ENCODE measurements around the gene PRSS22. TPM values are rescaled to one million over a fixed set of nuclear protein-coding genes. Genes with fewer than 3 reads are reported as not detected.

PRSS22 gene
- total and polyA plus RNA-seq, 10 of the 15 experiments (the other 5 are each of a cell fraction or from before 2014, with no cell fraction given), result not detected

DNA sequence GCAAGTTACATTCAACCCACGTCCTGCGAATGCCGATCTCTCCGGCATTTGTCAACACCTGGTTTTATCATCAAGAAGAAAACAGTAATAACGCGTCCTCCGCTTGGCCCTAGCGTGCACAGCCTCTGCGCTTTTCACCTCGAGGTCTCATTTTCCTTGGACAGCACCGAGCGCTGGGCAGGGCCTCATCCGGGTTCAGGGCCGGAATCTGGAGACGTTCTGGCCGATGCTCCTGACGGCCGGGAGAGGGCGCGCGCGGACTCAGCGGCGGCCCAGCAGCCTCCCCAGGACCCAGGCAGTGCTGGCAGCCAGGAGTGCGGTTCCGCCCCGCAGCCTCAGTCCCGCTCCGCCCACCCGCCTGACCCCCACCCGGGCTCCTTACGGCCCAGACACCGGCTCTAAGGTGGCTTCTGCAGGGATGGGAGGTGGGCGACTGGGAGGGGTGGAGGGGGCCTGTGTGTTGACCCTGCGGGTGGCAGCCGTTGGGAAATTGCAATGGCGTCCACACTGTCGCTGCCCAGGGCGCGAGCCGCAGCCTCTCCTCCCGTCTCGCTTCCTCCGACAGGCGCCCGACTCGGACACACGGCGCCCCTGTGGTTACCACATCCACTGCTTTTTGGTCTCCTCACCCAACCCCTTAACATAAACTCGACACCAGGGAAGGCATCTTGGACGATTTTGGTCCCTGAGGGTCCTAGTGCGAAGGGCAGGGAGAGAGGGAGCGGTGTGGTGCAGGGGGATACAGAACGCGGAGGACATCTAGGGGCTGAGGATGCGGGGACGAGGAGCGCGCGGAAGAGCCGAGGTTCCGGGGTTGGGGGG, 46.3 kb upstream of the PRSS22 start (continued):
- TF ChIP-seq, protein P1, sequence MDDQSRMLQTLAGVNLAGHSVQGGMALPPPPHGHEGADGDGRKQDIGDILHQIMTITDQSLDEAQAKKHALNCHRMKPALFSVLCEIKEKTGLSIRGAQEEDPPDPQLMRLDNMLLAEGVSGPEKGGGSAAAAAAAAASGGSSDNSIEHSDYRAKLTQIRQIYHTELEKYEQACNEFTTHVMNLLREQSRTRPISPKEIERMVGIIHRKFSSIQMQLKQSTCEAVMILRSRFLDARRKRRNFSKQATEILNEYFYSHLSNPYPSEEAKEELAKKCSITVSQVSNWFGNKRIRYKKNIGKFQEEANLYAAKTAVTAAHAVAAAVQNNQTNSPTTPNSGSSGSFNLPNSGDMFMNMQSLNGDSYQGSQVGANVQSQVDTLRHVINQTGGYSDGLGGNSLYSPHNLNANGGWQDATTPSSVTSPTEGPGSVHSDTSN (IDR thresholded peaks at IDR 0.05; ENCODE audit: insufficient replicate concordance, low read depth, low read length), result no peak
- no peak for TF ChIP-seq MTA3 (IDR thresholded peaks at IDR 0.05; ENCODE audit: borderline replicate concordance, low read length)
- TF ChIP-seq, protein P2, sequence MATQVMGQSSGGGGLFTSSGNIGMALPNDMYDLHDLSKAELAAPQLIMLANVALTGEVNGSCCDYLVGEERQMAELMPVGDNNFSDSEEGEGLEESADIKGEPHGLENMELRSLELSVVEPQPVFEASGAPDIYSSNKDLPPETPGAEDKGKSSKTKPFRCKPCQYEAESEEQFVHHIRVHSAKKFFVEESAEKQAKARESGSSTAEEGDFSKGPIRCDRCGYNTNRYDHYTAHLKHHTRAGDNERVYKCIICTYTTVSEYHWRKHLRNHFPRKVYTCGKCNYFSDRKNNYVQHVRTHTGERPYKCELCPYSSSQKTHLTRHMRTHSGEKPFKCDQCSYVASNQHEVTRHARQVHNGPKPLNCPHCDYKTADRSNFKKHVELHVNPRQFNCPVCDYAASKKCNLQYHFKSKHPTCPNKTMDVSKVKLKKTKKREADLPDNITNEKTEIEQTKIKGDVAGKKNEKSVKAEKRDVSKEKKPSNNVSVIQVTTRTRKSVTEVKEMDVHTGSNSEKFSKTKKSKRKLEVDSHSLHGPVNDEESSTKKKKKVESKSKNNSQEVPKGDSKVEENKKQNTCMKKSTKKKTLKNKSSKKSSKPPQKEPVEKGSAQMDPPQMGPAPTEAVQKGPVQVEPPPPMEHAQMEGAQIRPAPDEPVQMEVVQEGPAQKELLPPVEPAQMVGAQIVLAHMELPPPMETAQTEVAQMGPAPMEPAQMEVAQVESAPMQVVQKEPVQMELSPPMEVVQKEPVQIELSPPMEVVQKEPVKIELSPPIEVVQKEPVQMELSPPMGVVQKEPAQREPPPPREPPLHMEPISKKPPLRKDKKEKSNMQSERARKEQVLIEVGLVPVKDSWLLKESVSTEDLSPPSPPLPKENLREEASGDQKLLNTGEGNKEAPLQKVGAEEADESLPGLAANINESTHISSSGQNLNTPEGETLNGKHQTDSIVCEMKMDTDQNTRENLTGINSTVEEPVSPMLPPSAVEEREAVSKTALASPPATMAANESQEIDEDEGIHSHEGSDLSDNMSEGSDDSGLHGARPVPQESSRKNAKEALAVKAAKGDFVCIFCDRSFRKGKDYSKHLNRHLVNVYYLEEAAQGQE (IDR thresholded peaks at IDR 0.05; ENCODE audit: low read depth, low read length), result no peak
- no peak for TF ChIP-seq NR2F1 (conservative IDR thresholded peaks at IDR 0.05)
- TF ChIP-seq FOXM1 (IDR thresholded peaks at IDR 0.05; ENCODE audit: low read depth, low read length), result no peak
- TF ChIP-seq SPI1 (IDR thresholded peaks at IDR 0.05; ENCODE audit: borderline replicate concordance, insufficient read depth, low read depth, low read length), result no peak
- TF ChIP-seq MXI1 (IDR thresholded peaks at IDR 0.05; ENCODE audit: low read depth, low read length), result no peak
- TF ChIP-seq ZSCAN29 (IDR thresholded peaks at IDR 0.05), result 0 out of 2 replicates have a peak, but pooled peaks have one; percentile 29
- no peak for TF ChIP-seq SUPT20H (IDR thresholded peaks at IDR 0.05; ENCODE audit: borderline replicate concordance, control insufficient read depth, low read depth, low read length)
- TF ChIP-seq RAD51 (IDR thresholded peaks at IDR 0.05), result no peak
- peak; percentile 38 to 39; a peak in 1 of 4 replicates for TF ChIP-seq BHLHE40 (IDR thresholded peaks at IDR 0.05; ENCODE audit: borderline replicate concordance in 1 of 2, low read depth in 2 of 2, low read length in 1 of 2)
- TF ChIP-seq SIN3A (IDR thresholded peaks at IDR 0.05; ENCODE audit: low read depth, low read length), result peak; percentile 16; the same call in 1 of the 2 replicates
- TF ChIP-seq ZNF622 (IDR thresholded peaks at IDR 0.05), result no peak
- no peak for TF ChIP-seq FOXK2 (IDR thresholded peaks at IDR 0.05)
- no peak for TF ChIP-seq TAF1 (IDR thresholded peaks at IDR 0.05; ENCODE audit: borderline replicate concordance, low read depth, low read length)
- TF ChIP-seq, protein P3, sequence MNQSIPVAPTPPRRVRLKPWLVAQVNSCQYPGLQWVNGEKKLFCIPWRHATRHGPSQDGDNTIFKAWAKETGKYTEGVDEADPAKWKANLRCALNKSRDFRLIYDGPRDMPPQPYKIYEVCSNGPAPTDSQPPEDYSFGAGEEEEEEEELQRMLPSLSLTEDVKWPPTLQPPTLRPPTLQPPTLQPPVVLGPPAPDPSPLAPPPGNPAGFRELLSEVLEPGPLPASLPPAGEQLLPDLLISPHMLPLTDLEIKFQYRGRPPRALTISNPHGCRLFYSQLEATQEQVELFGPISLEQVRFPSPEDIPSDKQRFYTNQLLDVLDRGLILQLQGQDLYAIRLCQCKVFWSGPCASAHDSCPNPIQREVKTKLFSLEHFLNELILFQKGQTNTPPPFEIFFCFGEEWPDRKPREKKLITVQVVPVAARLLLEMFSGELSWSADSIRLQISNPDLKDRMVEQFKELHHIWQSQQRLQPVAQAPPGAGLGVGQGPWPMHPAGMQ (IDR thresholded peaks at IDR 0.05; ENCODE audit: borderline replicate concordance), result no peak
- no peak for TF ChIP-seq KLF5 (IDR thresholded peaks at IDR 0.05; ENCODE audit: partially characterized antibody)
- TF ChIP-seq, protein P4, sequence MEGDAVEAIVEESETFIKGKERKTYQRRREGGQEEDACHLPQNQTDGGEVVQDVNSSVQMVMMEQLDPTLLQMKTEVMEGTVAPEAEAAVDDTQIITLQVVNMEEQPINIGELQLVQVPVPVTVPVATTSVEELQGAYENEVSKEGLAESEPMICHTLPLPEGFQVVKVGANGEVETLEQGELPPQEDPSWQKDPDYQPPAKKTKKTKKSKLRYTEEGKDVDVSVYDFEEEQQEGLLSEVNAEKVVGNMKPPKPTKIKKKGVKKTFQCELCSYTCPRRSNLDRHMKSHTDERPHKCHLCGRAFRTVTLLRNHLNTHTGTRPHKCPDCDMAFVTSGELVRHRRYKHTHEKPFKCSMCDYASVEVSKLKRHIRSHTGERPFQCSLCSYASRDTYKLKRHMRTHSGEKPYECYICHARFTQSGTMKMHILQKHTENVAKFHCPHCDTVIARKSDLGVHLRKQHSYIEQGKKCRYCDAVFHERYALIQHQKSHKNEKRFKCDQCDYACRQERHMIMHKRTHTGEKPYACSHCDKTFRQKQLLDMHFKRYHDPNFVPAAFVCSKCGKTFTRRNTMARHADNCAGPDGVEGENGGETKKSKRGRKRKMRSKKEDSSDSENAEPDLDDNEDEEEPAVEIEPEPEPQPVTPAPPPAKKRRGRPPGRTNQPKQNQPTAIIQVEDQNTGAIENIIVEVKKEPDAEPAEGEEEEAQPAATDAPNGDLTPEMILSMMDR (IDR thresholded peaks at IDR 0.05 in 2 of 3, conservative IDR thresholded peaks at IDR 0.05 in 1 of 3; ENCODE audit: control insufficient read depth in 2 of 3, extremely low read depth in 1 of 3, insufficient read depth in 1 of 3, low read depth in 3 of 3, low read length in 3 of 3), result peak; percentile 86 to 98 (median 95); a peak in 5 of 6 replicates

Data from GM12878 (cell line).